LHCN-M2 (cell line): ENCODE data around the gene PRPF31. TPM values are rescaled to one million over a fixed set of nuclear protein-coding genes. Genes with fewer than 3 reads are reported as not detected.
A peak's percentile ranks its signal among the peaks of the same experiment; 100 is the strongest.
"Not testable (repeated sequence)": the region's sequence is repeated elsewhere in the genome, so short reads cannot be mapped to it uniquely, and the experiment has no call there.

Source experiments
- DNase-seq: peaks from one replicate; pipeline ENCODE4 v3.0.0-alpha.2; 2012; ENCODE audit warnings: low read depth
- polyA plus RNA-seq: library from polyadenylated mRNA; unstranded; fragments of >200 nt; gene quantifications from one replicate; pipeline ENCODE4 v1.2.1, GENCODE V29; 2012; ENCODE audit warnings: missing spikeins
- total RNA-seq: library from RNA; depleted of rRNA; stranded (reverse); fragments of >200 nt; gene quantifications from 2 replicates; pipeline ENCODE4 v1.2.3, GENCODE V29; 2014; rRNA removed

Gene PRPF31, protein sequence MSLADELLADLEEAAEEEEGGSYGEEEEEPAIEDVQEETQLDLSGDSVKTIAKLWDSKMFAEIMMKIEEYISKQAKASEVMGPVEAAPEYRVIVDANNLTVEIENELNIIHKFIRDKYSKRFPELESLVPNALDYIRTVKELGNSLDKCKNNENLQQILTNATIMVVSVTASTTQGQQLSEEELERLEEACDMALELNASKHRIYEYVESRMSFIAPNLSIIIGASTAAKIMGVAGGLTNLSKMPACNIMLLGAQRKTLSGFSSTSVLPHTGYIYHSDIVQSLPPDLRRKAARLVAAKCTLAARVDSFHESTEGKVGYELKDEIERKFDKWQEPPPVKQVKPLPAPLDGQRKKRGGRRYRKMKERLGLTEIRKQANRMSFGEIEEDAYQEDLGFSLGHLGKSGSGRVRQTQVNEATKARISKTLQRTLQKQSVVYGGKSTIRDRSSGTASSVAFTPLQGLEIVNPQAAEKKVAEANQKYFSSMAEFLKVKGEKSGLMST
- 84.4 and 84.8 TPM in 2 replicates for total RNA-seq
- 87.9 TPM for polyA plus RNA-seq

DNA sequence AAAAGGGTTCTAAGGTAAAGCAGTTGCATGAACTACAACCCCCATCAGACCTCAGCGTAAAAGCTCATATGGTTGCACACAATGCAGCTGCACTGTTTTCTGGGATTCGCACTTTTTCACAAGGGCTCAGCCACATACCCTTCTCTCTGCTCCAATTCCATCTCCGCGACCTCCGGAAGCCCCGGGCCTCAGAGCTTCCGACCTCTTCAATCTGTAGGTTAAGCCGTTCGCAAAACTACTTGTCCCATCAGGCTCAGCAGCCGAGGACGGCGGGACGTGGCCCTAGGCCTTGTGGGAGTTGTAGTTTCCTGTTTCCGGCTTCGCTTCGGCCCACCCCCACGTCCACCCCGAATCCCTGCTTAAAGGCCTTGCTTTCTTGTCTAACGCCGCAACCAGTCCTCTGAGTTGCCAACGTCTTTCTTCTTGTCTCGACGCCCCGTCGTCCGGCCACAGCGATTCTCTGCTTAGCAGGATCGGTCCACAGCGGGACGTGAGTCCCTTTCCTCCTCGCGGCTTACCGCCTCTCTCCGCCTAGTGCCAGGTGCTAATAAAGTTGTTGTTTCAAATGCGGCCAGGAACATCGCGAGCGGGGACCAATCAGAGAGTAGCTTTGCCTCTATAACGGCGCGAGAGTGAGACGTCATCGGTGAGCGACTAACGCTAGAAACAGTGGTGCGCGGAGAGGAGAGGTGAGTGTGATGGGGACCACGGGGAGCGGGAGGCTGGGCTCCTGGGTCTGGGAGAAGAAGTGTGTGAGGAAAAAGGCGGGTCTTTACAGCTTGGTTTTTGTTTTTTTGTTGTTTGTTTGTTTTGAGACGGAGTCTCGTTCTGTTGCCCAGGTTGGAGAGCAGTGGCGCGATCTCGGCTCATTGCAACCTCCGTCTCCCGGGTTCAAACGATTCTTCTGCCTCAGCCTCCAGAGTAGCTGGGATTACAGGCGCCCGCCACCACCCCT lies at the start of gene PRPF31, which contains the start of gene TFPT:
PRPF31 (plus strand) TSS at position 646 of the 955 bp plus-strand sequence. CDS start 2,525 bp downstream, outside the sequence.
TFPT (minus strand) TSS at position 549 of the 955 bp plus-strand sequence; CDS start at position 161, 388 bp downstream.
- DNase-seq = peak; percentile 98

GRCh38 chr19:54069470-54069869 lies 46.1 kb upstream of the PRPF31 start:
- no peak for DNase-seq

- no peak for DNase-seq
Observed at GRCh38 chr19:54073829-54074228, 41.7 kb upstream of the PRPF31 start.

DNA sequence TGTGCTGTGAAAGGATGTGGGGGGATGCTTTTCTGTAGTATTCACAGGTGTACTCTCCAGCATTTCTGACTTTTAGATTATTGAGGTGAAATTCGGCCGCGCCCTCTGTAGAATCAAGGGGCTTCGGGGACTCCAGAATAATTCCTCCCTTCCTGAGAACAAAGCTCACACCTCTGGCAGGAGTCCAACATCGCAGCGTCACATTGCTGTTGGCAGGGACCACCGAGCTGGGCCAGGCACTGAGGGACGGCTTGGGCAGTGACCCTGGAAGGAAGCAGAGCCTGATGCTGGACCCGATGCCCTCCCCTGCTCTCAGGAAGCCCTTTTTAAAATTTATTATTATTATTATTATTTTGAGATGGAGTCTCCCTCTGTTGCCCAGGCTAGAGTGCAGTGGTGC lies 40.7 kb upstream of the PRPF31 start:
- DNase-seq = no peak

DNA sequence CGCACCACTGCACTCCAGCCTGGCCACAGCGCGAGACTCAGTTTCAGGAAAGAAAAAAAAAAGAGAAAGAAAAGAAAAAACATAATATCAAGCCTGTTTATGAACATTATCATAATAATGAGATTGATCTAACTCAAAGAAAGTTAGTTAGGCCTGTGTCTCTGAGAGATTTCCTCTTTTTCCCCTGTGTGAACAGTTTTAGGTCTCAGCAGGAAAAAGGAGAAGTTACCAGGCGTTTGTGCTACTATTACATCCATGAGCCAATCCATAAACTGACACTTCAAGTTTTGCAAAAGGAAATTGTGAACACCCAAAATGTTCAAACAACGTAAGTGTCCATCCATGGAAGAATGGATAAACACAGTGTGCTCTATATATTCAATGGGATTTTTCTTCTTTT lies 38.2 kb upstream of the PRPF31 start:
- no peak for DNase-seq

DNA sequence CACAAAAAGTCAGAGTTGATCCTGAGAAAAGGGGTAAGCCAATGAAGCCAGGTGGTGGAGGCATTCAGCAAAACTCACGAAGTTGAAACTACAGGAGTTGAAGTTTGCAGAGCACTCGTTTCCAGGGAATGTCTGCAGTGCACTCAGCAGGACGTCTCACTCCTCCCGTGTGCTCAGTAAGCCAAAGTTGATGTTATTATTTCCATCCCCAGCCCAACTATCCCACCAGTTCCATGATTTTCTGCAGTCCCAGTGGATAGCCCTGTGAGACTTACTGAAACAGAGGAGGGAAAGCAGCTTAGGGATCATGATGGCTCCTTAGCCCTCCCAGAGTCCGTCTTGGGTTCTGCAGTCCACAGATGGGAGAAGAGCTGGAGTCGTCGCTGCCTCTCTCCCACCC lies 34.5 kb upstream of the PRPF31 start, which contains the start of gene TARM1:
TARM1 (minus strand) TSS at position 334 of the 400 bp plus-strand sequence; CDS start at position 309, 25 bp downstream.
- no peak for DNase-seq

DNA sequence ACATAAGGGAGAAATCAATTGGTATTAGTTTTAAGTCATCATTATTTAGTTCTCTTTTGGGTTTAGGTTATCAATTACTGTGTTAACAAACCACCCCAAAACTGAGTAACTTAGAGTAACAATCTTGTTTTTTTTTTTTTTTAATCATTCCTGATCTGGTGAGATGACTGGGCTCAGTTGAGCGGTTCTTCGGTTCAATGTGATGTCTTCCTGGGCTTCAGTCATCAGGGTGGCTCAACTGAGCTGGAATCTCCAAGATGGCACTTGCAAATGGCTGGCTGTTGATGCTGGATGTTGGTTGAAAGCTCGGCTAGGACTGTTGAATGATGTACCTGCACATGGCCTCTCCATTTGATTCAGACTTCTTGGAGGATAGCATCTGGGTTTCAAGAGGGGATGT lies 31.1 kb upstream of the PRPF31 start:
- no peak for DNase-seq

DNA sequence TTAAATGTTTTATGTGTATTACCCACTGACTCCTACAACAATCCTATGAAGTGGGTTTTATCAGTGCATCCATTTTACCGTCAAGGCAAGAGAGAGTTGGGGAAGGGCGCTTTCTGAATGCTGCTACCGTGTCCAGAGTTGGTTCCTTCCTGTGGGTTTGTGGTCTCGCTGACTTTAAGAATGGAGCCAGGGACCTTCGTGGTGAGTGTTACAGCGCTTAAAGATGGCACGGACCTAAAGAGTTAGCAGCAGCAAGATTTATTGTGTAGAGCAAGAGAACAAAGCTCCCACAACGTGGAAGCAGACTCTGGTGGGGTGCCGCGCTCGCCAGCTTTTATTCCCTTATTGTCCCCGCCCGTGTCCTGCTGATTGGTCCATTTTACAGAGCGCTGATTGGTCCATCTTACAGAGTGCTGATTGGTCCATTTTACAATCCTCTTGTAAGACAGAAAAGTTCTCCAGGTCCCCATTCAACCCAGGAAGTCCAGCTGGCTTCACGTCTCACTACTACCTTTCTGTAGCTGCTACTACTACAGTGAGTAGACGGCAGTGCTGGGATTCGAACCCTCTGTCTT lies 21.0 kb upstream of the PRPF31 start:
- no peak for DNase-seq

DNA sequence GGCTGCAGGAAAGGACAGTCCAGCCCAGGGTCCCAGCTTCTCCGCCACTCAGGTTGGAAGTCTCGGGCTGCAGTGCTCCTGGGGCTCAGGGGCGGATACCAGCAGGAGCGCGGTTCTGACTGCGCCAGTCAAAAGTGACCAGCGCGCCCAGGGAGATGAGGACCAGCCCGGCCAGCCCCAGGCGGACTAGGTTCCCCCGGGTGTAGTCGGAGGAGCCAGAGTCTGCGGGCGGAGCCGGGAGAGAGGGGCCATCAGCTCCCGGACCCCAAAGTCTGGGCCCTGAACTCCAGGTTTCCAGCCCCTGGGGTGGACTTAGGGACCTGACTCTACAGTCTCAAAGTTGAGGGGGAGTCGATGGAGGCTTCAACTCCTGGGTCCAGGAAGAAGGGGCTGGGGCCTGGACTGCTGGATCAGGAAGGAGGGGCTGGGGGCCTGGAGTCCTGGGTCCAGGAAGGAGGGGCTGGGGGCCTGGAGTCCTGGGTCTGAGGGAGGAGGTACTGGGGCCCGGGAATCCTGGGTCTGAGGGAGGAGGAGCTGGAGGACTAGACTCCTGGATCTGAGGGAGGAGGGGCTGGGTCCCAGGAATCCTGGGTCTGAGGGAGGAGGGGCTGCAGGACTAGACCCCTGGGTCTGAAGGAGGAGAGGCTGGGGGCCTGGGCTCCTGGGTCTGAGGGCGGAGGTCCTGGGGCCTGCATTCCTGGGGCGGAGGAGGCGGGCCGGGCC lies 20.3 kb upstream of the PRPF31 start:
- no peak for DNase-seq

DNA sequence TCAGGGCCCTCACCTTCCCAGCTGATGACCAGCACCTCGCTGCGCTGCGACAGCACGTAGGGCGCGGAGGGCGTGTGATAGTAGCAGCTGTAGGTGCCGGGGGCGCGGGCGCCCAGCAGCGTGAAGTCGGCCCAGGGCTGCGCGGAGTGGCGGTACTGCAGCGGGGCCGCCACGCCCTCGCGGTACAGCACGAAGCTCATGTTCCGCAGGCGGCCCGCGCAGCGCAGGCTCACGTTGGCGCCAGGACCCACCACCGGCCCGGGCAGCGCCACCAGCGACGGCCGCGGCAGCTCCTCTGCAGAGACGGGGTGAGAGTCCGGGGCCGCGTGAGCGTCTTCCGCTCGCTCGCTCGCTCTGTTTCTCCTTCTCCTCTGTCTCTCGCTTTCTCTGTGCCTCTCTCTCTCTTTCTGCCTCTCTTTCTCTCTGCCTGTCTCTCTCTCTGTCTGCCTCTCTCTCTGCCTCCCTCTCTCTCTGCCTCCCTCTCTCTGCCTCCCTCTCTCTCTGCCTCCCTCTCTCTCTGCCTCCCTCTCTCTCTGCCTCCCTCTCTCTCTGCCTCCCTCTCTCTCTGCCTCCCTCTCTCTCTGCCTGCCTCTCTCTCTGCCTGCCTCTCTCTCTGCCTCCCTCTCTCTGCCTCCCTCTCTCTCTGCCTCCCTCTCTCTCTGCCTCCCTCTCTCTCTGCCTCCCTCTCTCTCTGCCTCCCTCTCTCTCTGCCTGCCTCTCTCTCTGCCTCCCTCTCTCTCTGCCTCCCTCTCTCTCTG lies 19.5 kb upstream of the PRPF31 start:
- DNase-seq = peak; percentile 39

DNA sequence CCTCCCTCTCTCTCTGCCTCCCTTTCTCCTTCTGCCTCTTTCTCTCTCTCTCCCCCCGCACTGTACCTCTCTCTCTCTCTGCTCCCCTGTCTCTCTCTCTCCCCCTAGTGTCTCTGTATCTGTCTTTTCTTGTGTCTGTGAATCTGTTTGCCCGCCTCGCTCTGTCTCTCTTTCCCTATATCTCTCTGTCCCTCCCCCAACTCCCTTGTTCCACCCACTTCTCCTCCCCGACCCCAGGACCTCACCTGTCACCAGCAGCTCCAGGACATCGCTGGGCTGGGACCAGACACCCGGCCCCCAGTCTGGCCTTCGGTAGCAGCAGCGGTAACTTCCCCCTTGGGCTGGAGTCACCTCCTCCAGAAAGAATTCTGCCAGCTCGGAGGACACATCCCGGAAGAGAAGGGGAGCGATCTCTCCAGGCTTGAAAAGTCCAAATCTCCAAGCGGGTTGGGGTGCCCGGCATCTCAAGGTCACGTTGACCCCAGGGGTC lies 18.9 kb upstream of the PRPF31 start:
- peak; percentile 66 for DNase-seq

DNA sequence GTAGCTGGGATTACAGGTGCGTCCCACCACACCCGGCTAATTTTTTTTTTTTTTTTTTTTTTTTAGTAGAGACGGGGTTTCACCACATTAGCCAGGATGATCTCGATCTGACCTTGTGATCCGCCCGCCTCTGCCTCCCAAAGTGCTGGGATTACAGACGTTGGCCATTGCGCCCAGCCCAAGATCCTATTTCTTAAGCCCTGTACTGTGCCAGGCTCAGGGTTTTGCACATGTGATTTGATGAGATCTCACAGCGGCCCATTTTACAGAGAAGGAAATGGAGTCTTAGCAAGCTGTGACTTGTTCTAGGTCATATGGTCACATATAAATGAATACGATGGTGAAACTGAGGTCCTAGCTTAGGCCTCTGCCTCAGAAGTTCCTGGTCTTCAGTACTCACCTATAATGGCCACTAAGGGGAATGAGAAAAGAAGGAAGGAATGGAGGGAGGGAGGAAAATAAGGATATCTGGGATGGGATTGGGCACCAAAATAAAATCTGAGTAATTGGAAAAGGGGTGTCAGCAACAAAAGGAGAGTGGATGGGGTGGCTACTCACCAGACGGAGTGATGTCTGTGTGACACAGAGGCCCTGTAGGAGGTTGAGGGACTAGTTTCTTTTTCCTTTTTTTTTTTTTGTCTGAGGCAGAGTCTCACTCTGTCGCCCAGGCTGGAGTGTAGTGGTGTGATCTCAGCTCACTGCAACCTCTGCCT lies 16.2 kb upstream of the PRPF31 start:
- no peak for DNase-seq

- not testable (repeated sequence) for DNase-seq
Observed at GRCh38 chr19:54099903-54100255, 15.7 kb upstream of the PRPF31 start.

DNA sequence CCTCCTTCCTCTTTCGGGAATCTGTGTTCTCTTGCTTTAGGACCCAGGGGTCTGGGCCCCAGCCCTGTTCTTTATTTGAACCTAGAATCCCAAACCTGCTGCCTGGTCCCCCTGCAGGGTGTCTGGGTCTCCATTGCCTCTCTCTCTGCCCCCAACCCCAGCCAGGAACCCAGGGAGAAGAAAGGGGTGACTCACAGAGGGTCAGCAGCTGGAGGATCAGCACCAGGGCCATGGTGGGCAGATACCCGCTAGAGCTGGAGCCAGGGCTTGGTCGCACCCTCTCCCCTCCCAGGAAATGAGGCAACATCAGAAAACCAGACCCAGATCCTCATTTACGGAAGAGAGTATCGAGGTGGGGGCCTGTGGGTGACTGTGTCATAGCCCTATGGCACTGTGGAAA lies 15.0 kb upstream of the PRPF31 start, which contains the start of gene OSCAR:
OSCAR (minus strand) TSS at position 243 of the 400 bp plus-strand sequence; CDS start at position 232, 11 bp downstream.
- no peak for DNase-seq

GRCh38 chr19:54102421-54103169 lies 13.0 kb upstream of the PRPF31 start, which contains the start of gene NDUFA3:
Gene NDUFA3, plus strand, starts transcription at chr19:54102855. Its CDS starts 24 bp downstream, at chr19:54102879.
- DNase-seq = peak; percentile 97

DNA sequence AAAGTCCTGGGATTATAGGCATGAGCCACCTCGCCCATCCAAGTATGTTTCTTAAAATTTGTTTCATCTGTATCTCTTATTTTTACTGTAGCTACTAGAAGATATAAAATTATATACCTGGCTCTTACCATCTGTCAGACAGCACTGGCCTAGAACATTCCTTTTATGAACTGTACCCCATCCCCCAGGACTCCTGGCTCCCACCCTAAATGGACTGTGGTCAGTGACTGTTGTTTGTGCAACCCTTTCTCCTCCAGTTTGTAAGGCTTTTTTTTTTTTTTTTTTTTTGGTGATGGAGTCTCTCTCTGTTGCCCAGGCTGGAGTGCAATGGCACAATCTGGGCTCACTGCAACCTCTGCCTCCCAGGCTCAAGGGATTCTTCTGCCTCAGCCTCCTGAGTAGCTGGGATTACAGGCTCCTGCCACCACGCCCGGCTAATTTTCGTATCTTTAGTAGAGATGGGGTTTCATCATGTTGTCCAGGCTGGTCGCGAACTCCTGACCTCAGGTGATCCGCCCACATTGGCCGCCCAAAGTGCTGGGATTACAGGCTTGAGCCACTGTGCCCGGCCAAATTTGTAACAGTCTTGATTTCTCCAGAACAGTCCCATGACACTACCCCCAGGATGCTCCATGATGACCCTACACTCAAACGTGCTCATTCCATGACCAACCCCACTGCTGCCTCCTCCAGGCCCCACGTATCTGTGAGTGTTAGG lies 10.4 kb upstream of the PRPF31 start:
- no peak for DNase-seq

DNA sequence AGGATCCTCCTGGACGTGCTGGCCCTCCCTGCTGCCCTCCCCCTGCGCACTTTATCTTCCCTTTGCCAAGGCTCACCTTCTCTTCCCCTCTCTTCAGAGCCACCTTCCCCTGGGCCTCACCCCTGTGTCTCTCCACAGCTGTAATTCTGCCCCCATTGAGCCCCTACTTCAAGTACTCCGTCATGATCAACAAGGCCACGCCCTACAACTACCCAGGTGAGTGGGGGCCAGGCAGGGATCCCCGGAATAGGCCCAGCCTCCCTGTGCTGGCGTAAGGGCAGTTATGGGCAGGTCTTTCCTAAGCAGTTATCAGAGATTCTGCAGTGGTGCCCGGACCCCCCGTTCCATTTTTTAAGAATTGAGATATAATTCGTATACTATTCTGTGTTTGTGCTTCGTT lies 9.8 kb upstream of the PRPF31 start:
- no peak for DNase-seq

GRCh38 chr19:54106716-54107115 lies 8.8 kb upstream of the PRPF31 start:
- no peak for DNase-seq
